ENCODE results near the gene KIAA1191.

Gene KIAA1191

GRCh38 chr5:176337913-176338312 lies 23.7 kb downstream of the KIAA1191 start:
- no peaks in the 10 kb centered on the region for H3K4me1 ChIP-seq (ENCODE audit: low read depth, poor library complexity, severe bottlenecking)
- H3K9ac ChIP-seq = no peak overlapping the region
- no peaks in the 10 kb centered on the region for H3K36me3 ChIP-seq (ENCODE audit: insufficient read depth)
- H4K20me1 ChIP-seq (ENCODE audit: insufficient read depth) = no peaks in the 10 kb centered on the region
- no peaks in the 10 kb centered on the region for H3K79me2 ChIP-seq (ENCODE audit: insufficient read depth, low read depth)
- no peaks in the 10 kb centered on the region for H3K27me3 ChIP-seq (ENCODE audit: insufficient read depth, low read depth)
- TF ChIP-seq CTCF (conservative IDR thresholded peaks at IDR 0.05; ENCODE audit: low read depth, low read length) = no peak
- H2AFZ ChIP-seq (ENCODE audit: low read depth) = no peak overlapping the region
- H3K27ac ChIP-seq = no peak overlapping the region
- no peak overlapping the region for H3K4me3 ChIP-seq (IDR thresholded peaks at IDR 0.05; ENCODE audit: insufficient read depth, low read depth, low read length)
- H3K4me2 ChIP-seq = no peak overlapping the region

DNA sequence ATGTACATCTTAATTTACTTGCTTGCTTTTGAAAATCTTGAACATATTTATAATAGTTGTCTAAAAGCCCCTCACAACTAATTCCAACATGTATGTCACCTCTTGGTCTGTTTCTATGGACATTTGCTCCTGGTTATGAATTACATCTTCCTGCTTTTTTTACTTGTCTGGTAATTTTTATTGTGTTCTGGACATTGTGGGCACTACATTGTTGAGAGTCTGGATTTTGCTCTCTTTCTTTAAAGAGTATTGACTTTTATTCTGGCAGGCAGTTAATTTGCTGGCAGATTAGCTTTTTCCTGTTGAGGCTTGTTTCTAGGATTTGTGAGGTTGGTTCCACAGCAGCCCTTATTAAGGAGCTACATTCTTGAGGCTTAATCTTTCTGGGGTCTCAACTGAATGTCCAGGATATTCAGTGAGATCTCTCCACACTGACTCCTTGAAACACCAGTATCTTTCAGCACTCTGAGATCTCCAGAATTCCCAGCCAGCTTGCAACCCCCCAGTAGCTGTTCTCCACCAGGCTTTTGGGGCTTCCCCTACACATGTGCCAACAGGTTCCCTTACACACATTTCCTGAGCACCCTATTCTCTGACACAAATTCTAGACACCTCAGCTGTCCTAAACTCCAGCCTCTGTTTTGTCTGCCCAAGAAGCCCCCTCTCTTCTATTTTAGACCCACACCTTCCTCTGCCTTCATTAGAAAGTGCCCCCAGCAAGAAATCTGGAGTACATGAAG lies 27.4 kb downstream of the KIAA1191 start:
- H3K79me2 ChIP-seq (ENCODE audit: insufficient read depth, low read depth) = no peaks in the 10 kb centered on the region
- no peak overlapping the region for H3K9ac ChIP-seq
- H3K4me2 ChIP-seq = no peak overlapping the region
- TF ChIP-seq CTCF (conservative IDR thresholded peaks at IDR 0.05; ENCODE audit: low read depth, low read length) = no peak
- H3K4me1 ChIP-seq (ENCODE audit: low read depth, poor library complexity, severe bottlenecking) = no peaks in the 10 kb centered on the region
- H3K27ac ChIP-seq = no peak overlapping the region
- H3K36me3 ChIP-seq (ENCODE audit: insufficient read depth) = no peaks in the 10 kb centered on the region
- no peaks in the 10 kb centered on the region for H3K27me3 ChIP-seq (ENCODE audit: insufficient read depth, low read depth)
- H2AFZ ChIP-seq (ENCODE audit: low read depth) = no peak overlapping the region
- H4K20me1 ChIP-seq (ENCODE audit: insufficient read depth) = no peaks in the 10 kb centered on the region
- no peak overlapping the region for H3K4me3 ChIP-seq (IDR thresholded peaks at IDR 0.05; ENCODE audit: insufficient read depth, low read depth, low read length)

DNA sequence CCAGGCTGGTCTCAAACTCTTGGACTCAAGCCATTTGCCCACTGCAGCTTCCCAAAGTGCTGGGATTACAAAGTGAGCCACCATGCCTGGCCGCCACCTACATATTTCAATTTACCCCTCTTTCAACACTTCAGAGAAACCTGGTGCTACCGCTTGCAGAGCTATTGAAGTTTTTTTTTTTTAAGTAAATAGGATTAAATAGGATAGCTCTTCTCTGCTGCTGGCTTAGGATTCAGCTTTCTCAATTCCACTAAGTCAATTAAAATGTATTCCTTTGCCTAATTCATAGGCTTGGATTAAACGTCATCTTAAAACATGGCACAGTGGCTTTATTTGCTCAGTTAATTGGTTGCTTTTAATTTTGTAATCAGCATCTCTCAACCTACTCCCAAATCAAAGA lies 41.0 kb downstream of the KIAA1191 start:
- Histone ChIP-seq H3K4me3 (IDR thresholded peaks at IDR 0.05; ENCODE audit: insufficient read depth, low read depth, low read length) (no peak overlapping the region), H3K27me3 (ENCODE audit: insufficient read depth, low read depth) (no peaks in the 10 kb centered on the region), H4K20me1 (ENCODE audit: insufficient read depth) (no peaks in the 10 kb centered on the region)

GRCh38 chr5:176319827-176320554 lies 41.6 kb downstream of the KIAA1191 start:
- no peak overlapping the region for H2AFZ ChIP-seq (ENCODE audit: low read depth)
- no peak for TF ChIP-seq CTCF (conservative IDR thresholded peaks at IDR 0.05; ENCODE audit: low read depth, low read length)
- no peaks in the 10 kb centered on the region for H3K36me3 ChIP-seq (ENCODE audit: insufficient read depth)
- no peaks in the 10 kb centered on the region for H4K20me1 ChIP-seq (ENCODE audit: insufficient read depth)
- no peaks in the 10 kb centered on the region for H3K79me2 ChIP-seq (ENCODE audit: insufficient read depth, low read depth)
- H3K9ac ChIP-seq = no peak overlapping the region
- no peaks in the 10 kb centered on the region for H3K27me3 ChIP-seq (ENCODE audit: insufficient read depth, low read depth)
- no peak overlapping the region for H3K27ac ChIP-seq
- H3K4me3 ChIP-seq (IDR thresholded peaks at IDR 0.05; ENCODE audit: insufficient read depth, low read depth, low read length) = no peak overlapping the region
- H3K4me1 ChIP-seq (ENCODE audit: low read depth, poor library complexity, severe bottlenecking) = no peaks in the 10 kb centered on the region
- H3K4me2 ChIP-seq = no peak overlapping the region

More for the DNA sequence above, 41.0 kb downstream of the KIAA1191 start:
- TF ChIP-seq CTCF (conservative IDR thresholded peaks at IDR 0.05; ENCODE audit: low read depth, low read length) = no peak
- Histone ChIP-seq H3K9ac (no peak overlapping the region), H2AFZ (ENCODE audit: low read depth) (no peak overlapping the region), H3K27ac (no peak overlapping the region), H3K4me1 (ENCODE audit: low read depth, poor library complexity, severe bottlenecking) (no peaks in the 10 kb centered on the region), H3K79me2 (ENCODE audit: insufficient read depth, low read depth) (no peaks in the 10 kb centered on the region), H3K4me2 (no peak overlapping the region), H3K36me3 (ENCODE audit: insufficient read depth) (no peaks in the 10 kb centered on the region)

Measured in KMS-11 (cell line).